Measurements from ENCODE around the gene VEPH1. TPM values are rescaled to one million over a fixed set of nuclear protein-coding genes. Genes with fewer than 3 reads are reported as not detected.

The VEPH1 gene
- total and polyA plus RNA-seq, 2 donors (not counting 1 experiment from before 2014, with no cell fraction given), result not detected

GRCh38 chr3:157467200-157467599 lies 36.0 kb downstream of the VEPH1 start:
- Mint-ChIP-seq H3K4me1 (no peaks in the 10 kb centered on the region), H3K27me3 (no peaks in the 10 kb centered on the region), H3K4me3 (no peak overlapping the region), H3K27ac (no peak overlapping the region), H3K9me3 (ENCODE audit: insufficient read depth) (no peaks in the 10 kb centered on the region)
- intact Hi-C loops (cut with micrococcal nuclease), result no loop called here
- Histone ChIP-seq H3K36me3 (replicated peaks in 1 of 2; ENCODE audit: control extremely low read depth in 1 of 2, control insufficient read depth in 1 of 2, extremely low read depth in 1 of 2, insufficient read depth in 2 of 2, low read length in 1 of 2) (no peaks in the 10 kb centered on the region), H3K27ac (ENCODE audit: low read length in 2 of 2) (no peak overlapping the region), H3K27me3 (replicated peaks in 1 of 4; ENCODE audit: control extremely low read depth in 1 of 4, control insufficient read depth in 3 of 4, insufficient read depth in 4 of 4, low read length in 3 of 4) (no peaks in the 10 kb centered on the region), H3K4me2 (replicated peaks; ENCODE audit: low read depth, low read length, poor library complexity, severe bottlenecking) (no peak overlapping the region), H4K20me1 (ENCODE audit: control insufficient read depth, insufficient read depth, low read length, poor library complexity, severe bottlenecking) (no peaks in the 10 kb centered on the region), H3K9ac (ENCODE audit: low read length) (no peak overlapping the region), H3K4me3 (ENCODE audit: control extremely low read depth in 1 of 5, extremely low read depth in 1 of 5, insufficient read depth in 1 of 5, low read depth in 2 of 5, low read length in 4 of 5) (no peak overlapping the region), H2AFZ (ENCODE audit: insufficient read depth, low read depth, low read length, poor library complexity, severe bottlenecking) (no peak overlapping the region), H3K79me2 (ENCODE audit: control insufficient read depth, insufficient read depth, low read length) (no peaks in the 10 kb centered on the region), H3K4me1 (ENCODE audit: control insufficient read depth in 2 of 2, insufficient read depth in 2 of 2, low read length in 2 of 2) (no peaks in the 10 kb centered on the region), H3K9me3 (ENCODE audit: control extremely low read depth in 1 of 3, control insufficient read depth in 2 of 3, insufficient read depth in 1 of 3, low read length in 2 of 3) (no peaks in the 10 kb centered on the region)
- no peak for ATAC-seq (ENCODE audit: low read depth)
- DNase-seq, result no peak
- CTCF ChIA-PET, result no interaction called here
- POLR2A ChIA-PET, result no interaction called here
- WGBS (ENCODE audit: insufficient coverage), result no CpG with 5 or more reads among the region's 1 CpG
- TF ChIP-seq, protein P1, sequence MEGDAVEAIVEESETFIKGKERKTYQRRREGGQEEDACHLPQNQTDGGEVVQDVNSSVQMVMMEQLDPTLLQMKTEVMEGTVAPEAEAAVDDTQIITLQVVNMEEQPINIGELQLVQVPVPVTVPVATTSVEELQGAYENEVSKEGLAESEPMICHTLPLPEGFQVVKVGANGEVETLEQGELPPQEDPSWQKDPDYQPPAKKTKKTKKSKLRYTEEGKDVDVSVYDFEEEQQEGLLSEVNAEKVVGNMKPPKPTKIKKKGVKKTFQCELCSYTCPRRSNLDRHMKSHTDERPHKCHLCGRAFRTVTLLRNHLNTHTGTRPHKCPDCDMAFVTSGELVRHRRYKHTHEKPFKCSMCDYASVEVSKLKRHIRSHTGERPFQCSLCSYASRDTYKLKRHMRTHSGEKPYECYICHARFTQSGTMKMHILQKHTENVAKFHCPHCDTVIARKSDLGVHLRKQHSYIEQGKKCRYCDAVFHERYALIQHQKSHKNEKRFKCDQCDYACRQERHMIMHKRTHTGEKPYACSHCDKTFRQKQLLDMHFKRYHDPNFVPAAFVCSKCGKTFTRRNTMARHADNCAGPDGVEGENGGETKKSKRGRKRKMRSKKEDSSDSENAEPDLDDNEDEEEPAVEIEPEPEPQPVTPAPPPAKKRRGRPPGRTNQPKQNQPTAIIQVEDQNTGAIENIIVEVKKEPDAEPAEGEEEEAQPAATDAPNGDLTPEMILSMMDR (IDR thresholded peaks at IDR 0.05), result no peak
- no peak for TF ChIP-seq EZH2 (IDR thresholded peaks at IDR 0.05; ENCODE audit: borderline replicate concordance, insufficient read depth, low read depth, low read length, poor library complexity, severe bottlenecking)

DNA sequence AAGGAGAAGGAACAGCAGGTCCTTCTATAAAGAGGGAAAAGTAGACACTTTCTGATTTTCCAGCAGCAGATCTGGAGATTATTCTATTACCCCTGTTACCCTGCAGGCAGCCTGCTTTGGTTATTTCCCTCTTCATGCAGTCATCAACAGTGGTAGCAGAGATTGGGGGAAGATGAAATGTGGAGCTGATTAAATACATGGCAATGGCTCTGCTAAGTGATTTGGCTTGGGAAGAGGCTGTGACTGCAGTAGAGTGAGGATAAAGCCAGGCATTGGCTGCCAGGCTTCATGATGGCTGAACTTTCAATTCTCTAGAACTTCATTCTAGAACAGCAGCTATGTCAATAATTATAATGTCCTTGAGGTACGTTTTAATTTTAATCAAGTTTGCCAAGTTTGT lies 37.5 kb downstream of the VEPH1 start:
- no peak overlapping the region for H3K4me3 ChIP-seq (ENCODE audit: control extremely low read depth in 1 of 5, extremely low read depth in 1 of 5, insufficient read depth in 1 of 5, low read depth in 2 of 5, low read length in 4 of 5)
- no CpG with 5 or more reads among the region's 1 CpG for WGBS (ENCODE audit: insufficient coverage)

More for the DNA sequence above, 37.5 kb downstream of the VEPH1 start:
- H3K27me3 ChIP-seq (replicated peaks in 1 of 4; ENCODE audit: control extremely low read depth in 1 of 4, control insufficient read depth in 3 of 4, insufficient read depth in 4 of 4, low read length in 3 of 4), result peaks cover 0 to under 1% (median 0%) of the 10 kb centered on the region in 4 experiments
- no peak overlapping the region for H3K27ac ChIP-seq (ENCODE audit: low read length in 2 of 2)
- H4K20me1 ChIP-seq (ENCODE audit: control insufficient read depth, insufficient read depth, low read length, poor library complexity, severe bottlenecking), result no peaks in the 10 kb centered on the region
- Mint-ChIP-seq H3K9me3 (ENCODE audit: insufficient read depth) (no peaks in the 10 kb centered on the region), H3K4me3 (no peak overlapping the region), H3K27me3 (peaks cover 5% of the 10 kb centered on the region), H3K4me1 (no peaks in the 10 kb centered on the region), H3K27ac (no peak overlapping the region)
- intact Hi-C loops (cut with micrococcal nuclease), result no loop called here
- H3K9me3 ChIP-seq (ENCODE audit: control extremely low read depth in 1 of 3, control insufficient read depth in 2 of 3, insufficient read depth in 1 of 3, low read length in 2 of 3), result no peaks in the 10 kb centered on the region
- POLR2A ChIA-PET, result no interaction called here
- TF ChIP-seq EZH2 (IDR thresholded peaks at IDR 0.05; ENCODE audit: borderline replicate concordance, insufficient read depth, low read depth, low read length, poor library complexity, severe bottlenecking), result no peak
- TF ChIP-seq, protein P1 (IDR thresholded peaks at IDR 0.05), result no peak
- no peak overlapping the region for H3K9ac ChIP-seq (ENCODE audit: low read length)
- no peak overlapping the region for H3K4me2 ChIP-seq (replicated peaks; ENCODE audit: low read depth, low read length, poor library complexity, severe bottlenecking)
- no peak for ATAC-seq (ENCODE audit: low read depth)
- CTCF ChIA-PET, result no interaction called here
- no peaks in the 10 kb centered on the region for H3K4me1 ChIP-seq (ENCODE audit: control insufficient read depth in 2 of 2, insufficient read depth in 2 of 2, low read length in 2 of 2)
- H2AFZ ChIP-seq (ENCODE audit: insufficient read depth, low read depth, low read length, poor library complexity, severe bottlenecking), result no peak overlapping the region
- no peaks in the 10 kb centered on the region for H3K36me3 ChIP-seq (replicated peaks in 1 of 2; ENCODE audit: control extremely low read depth in 1 of 2, control insufficient read depth in 1 of 2, extremely low read depth in 1 of 2, insufficient read depth in 2 of 2, low read length in 1 of 2)
- H3K79me2 ChIP-seq (ENCODE audit: control insufficient read depth, insufficient read depth, low read length), result no peaks in the 10 kb centered on the region
- DNase-seq, result no peak

Measured in B cell (primary cell).